ENCODE data around the gene VSTM2L.

The VSTM2L gene

GRCh38 chr20:37901654-37902503 is 1.0 kb upstream of the VSTM2L start:
- peak; percentile 46 for DNase-seq

- no peak for DNase-seq
Measured at GRCh38 chr20:37903317-37904007, 535 bp downstream of the VSTM2L start.

- no peak for DNase-seq
Measured at GRCh38 chr20:37904008-37904642, 1.2 kb downstream of the VSTM2L start.

GRCh38 chr20:37904845-37905373 is 2.0 kb downstream of the VSTM2L start:
- no peak for DNase-seq

- no peak for DNase-seq
Measured at GRCh38 chr20:37905671-37906613, 3.0 kb downstream of the VSTM2L start.

GRCh38 chr20:37907330-37907676 is 4.4 kb downstream of the VSTM2L start:
- DNase-seq: no peak

GRCh38 chr20:37907677-37908401 is 4.9 kb downstream of the VSTM2L start:
- DNase-seq: no peak

- no peak for DNase-seq
Measured at GRCh38 chr20:37911261-37911660, 8.3 kb downstream of the VSTM2L start.

GRCh38 chr20:37911838-37912281 is 8.9 kb downstream of the VSTM2L start:
- peak; percentile 28 for DNase-seq

- no peak for DNase-seq
Measured at GRCh38 chr20:37912874-37913273, 9.9 kb downstream of the VSTM2L start.

GRCh38 chr20:37913567-37914366 is 10.8 kb downstream of the VSTM2L start:
- no peak for DNase-seq

GRCh38 chr20:37914367-37914671 is 11.4 kb downstream of the VSTM2L start:
- DNase-seq: no peak

GRCh38 chr20:37914672-37915433 is 11.9 kb downstream of the VSTM2L start:
- DNase-seq: no peak

GRCh38 chr20:37915434-37915787 is 12.5 kb downstream of the VSTM2L start:
- DNase-seq: no peak

- no peak for DNase-seq
Measured at GRCh38 chr20:37915800-37916570, 13.1 kb downstream of the VSTM2L start.

- no peak for DNase-seq
Measured at GRCh38 chr20:37917461-37917860, 14.5 kb downstream of the VSTM2L start.

GRCh38 chr20:37918035-37918434 is 15.1 kb downstream of the VSTM2L start:
- DNase-seq: no peak

GRCh38 chr20:37919389-37920040 is 16.6 kb downstream of the VSTM2L start:
- DNase-seq: no peak

GRCh38 chr20:37920270-37920669 is 17.3 kb downstream of the VSTM2L start:
- no peak for DNase-seq
